Ovary (tissue), 3 donors: ENCODE measurements around the gene TSPAN31.

ENCODE experiments used
- EP300 ChIP-seq: sonication (generic); formaldehyde crosslinking; IDR thresholded peaks from one replicate; pipeline ENCODE4 v1.6.1; 2017; ENCODE audit warnings: antibody characterized with exemption
- POLR2A ChIP-seq: fragments of 450-650 bp; IDR thresholded peaks from one replicate; pipeline ENCODE4 v1.6.1; 2017; ENCODE audit warnings: antibody characterized with exemption, mild to moderate bottlenecking, moderate library complexity
- TF ChIP-seq, protein P1 (sequence below), 3 donors: fragments of 450-650 bp in 2 of 3; fragments of 200-600 bp in 1 of 3; IDR thresholded peaks; one replicate each; pipeline versions ENCODE4 v1.5.1 to v1.8.0; 2016 to 2022; ENCODE audit warnings: antibody characterized with exemption in 3 of 3, mild to moderate bottlenecking in 1 of 3
- donor health status: DM: no; HTN: no; CAD: no.

DNA sequence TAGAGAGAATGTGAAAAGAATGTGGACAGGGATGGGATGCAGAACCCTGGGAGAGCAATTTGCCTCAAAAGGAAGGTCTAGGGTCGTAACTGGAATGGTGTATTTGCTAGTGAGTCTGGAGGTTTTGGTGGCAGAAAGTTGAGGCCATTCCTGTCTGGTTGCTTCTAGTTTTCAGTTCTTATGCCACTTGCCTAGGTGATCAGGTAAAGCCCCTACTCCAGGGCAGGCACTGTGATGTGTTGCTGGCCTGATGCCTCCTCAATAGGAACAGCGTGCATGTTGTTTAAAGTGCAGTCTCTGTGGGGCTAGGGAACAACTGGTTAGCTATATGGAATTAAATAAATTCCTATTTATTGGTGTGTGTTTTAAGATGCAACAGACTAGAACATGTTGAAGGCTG is 44.5 kb upstream of the TSPAN31 start:
- TF ChIP-seq POLR2A (no peak), EP300 (no peak)
- TF ChIP-seq, protein P1, sequence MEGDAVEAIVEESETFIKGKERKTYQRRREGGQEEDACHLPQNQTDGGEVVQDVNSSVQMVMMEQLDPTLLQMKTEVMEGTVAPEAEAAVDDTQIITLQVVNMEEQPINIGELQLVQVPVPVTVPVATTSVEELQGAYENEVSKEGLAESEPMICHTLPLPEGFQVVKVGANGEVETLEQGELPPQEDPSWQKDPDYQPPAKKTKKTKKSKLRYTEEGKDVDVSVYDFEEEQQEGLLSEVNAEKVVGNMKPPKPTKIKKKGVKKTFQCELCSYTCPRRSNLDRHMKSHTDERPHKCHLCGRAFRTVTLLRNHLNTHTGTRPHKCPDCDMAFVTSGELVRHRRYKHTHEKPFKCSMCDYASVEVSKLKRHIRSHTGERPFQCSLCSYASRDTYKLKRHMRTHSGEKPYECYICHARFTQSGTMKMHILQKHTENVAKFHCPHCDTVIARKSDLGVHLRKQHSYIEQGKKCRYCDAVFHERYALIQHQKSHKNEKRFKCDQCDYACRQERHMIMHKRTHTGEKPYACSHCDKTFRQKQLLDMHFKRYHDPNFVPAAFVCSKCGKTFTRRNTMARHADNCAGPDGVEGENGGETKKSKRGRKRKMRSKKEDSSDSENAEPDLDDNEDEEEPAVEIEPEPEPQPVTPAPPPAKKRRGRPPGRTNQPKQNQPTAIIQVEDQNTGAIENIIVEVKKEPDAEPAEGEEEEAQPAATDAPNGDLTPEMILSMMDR (IDR thresholded peaks at IDR 0.05), result no peak
